Subcutaneous adipose tissue (tissue), 4 donors: ENCODE measurements around the gene IGF2. TPM values are rescaled to one million over a fixed set of nuclear protein-coding genes. Genes with fewer than 3 reads are reported as not detected.

Source experiments
- CTCF ChIP-seq: fragments of 450-650 bp; IDR thresholded peaks from one replicate; pipeline ENCODE4 v1.5.1; 2016; ENCODE audit warnings: low read depth, mild to moderate bottlenecking, control low read depth, antibody characterized with exemption, moderate library complexity
- total RNA-seq, 4 donors: library from RNA; depleted of rRNA; stranded (reverse); fragments of >200 nt; gene quantifications; one replicate each; pipeline ENCODE4 v1.1.0, GENCODE V29; 2016

The IGF2 gene
- total RNA-seq, 4 donors from 2014 or later = 21.6 to 32.8 (median 26.6) TPM

GRCh38 chr11:2122907-2123627, 16.1 kb downstream of the IGF2 start:
- no peak for TF ChIP-seq CTCF

GRCh38 chr11:2122222-2122906, 16.8 kb downstream of the IGF2 start:
- no peak for TF ChIP-seq CTCF

- TF ChIP-seq CTCF = no peak
Observed at GRCh38 chr11:2121227-2122130, 17.7 kb downstream of the IGF2 start.

- TF ChIP-seq CTCF = no peak
Observed at GRCh38 chr11:2120359-2121100, 18.7 kb downstream of the IGF2 start.

GRCh38 chr11:2118677-2119076, 20.5 kb downstream of the IGF2 start:
- TF ChIP-seq CTCF = no peak

GRCh38 chr11:2116680-2117079, 22.5 kb downstream of the IGF2 start:
- TF ChIP-seq CTCF = no peak
